Measurements from ENCODE around the gene ISG20L2.

GRCh38 chr1:156767101-156767878 is 38.7 kb upstream of the ISG20L2 start, which contains the start of gene PRCC:
- TF ChIP-seq CTCF (IDR thresholded peaks at IDR 0.05; ENCODE audit: low read length) (no peak), EZH2 (IDR thresholded peaks at IDR 0.05; ENCODE audit: borderline replicate concordance, low read length) (no peak)

All from OCI-LY1 (cell line).